Measurements from ENCODE around the gene STIM2.

GRCh38 chr4:26964994-26965393 lies 104.4 kb downstream of the STIM2 start:
- TF ChIP-seq CTCF (IDR thresholded peaks at IDR 0.05; ENCODE audit: extremely low read depth in 1 of 2, insufficient read depth in 1 of 2, low read depth in 1 of 2, low read length in 2 of 2) (no peak), POLR2AphosphoS5 (IDR thresholded peaks at IDR 0.05; ENCODE audit: insufficient read depth, low read depth, low read length) (no peak), MAX (IDR thresholded peaks at IDR 0.05; ENCODE audit: insufficient read depth, insufficient read length) (no peak), POLR2A (IDR thresholded peaks at IDR 0.05; ENCODE audit: low read depth, low read length) (no peak), EZH2 (IDR thresholded peaks at IDR 0.05; ENCODE audit: borderline replicate concordance, low read depth, low read length, severe bottlenecking) (no peak)

Measured in endothelial cell of umbilical vein (primary cell).